Thyroid gland (tissue), 4 donors: ENCODE measurements around the gene SDC3. TPM values are rescaled to one million over a fixed set of nuclear protein-coding genes. Genes with fewer than 3 reads are reported as not detected.
"Not testable (repeated sequence)": the region's sequence is repeated elsewhere in the genome, so short reads cannot be mapped to it uniquely, and the experiment has no call there.

ENCODE experiments used
- DNase-seq, 2 donors: peaks; one replicate each; pipeline ENCODE4 v3.0.0-alpha.2; 2019
- H3K27ac ChIP-seq, 3 donors: fragments of 200-600 bp; sonication (generic); 1 replicate in 2 of 3; 2 replicates in 1 of 3; pipeline ENCODE4 v1.5.1; 2016 to 2019; ENCODE audit warnings: mild to moderate bottlenecking in 1 of 3, moderate library complexity in 1 of 3
- H3K27me3 ChIP-seq: fragments of 200-600 bp; sonication (generic); one replicate; pipeline ENCODE4 v1.5.1; 2019
- H3K36me3 ChIP-seq, 2 donors: fragments of 200-600 bp; sonication (generic); one replicate each; pipeline ENCODE4 v1.5.1; 2016 to 2019
- H3K4me1 ChIP-seq, 2 donors: fragments of 200-600 bp; sonication (generic); one replicate each; pipeline ENCODE4 v1.5.1; 2017 to 2019
- H3K4me3 ChIP-seq, 3 donors: fragments of 200-600 bp; sonication (generic); replicated peaks in 1 of 3; 1 replicate in 2 of 3; 2 replicates in 1 of 3; pipeline ENCODE4 v1.5.1; 2016; ENCODE audit warnings: mild to moderate bottlenecking in 1 of 3
- H3K9me3 ChIP-seq: fragments of 200-600 bp; sonication (generic); one replicate; pipeline ENCODE4 v1.5.1; 2017
- POLR2A ChIP-seq, 2 donors: fragments of 450-650 bp; IDR thresholded peaks; one replicate each; pipeline ENCODE4 v1.6.1; 2017; ENCODE audit warnings: antibody characterized with exemption in 2 of 2, mild to moderate bottlenecking in 2 of 2, moderate library complexity in 1 of 2
- WGBS, 2 donors: methylation state at CpG; one replicate each; pipeline ENCODE4 v1.1.5; 2017; 5-methylcytosine and 5-hydroxymethylcytosine counted together
- intact Hi-C: fragments of 100-400 bp; cut with DNase I; formaldehyde crosslinking; loops from one replicate; pipeline ENCODE4 v1.15.1; 2023
- total RNA-seq, 4 donors: library from RNA; depleted of rRNA; stranded (reverse); fragments of >200 nt; gene quantifications; one replicate each; pipeline ENCODE4 v1.2.3, GENCODE V29; 2016
- TF ChIP-seq, protein P1 (sequence below), 6 experiments: fragments of 200-600 bp in 3 of 6; fragments of 450-650 bp in 3 of 6; sonication (generic) in 3 of 6; IDR thresholded peaks; one replicate each; pipeline ENCODE4 v1.5.1; 2016 to 2019; ENCODE audit warnings: antibody characterized with exemption in 6 of 6, mild to moderate bottlenecking in 2 of 6, inconsistent platforms in 1 of 6, moderate library complexity in 1 of 6

The SDC3 gene
- total RNA-seq, 4 donors from 2014 or later, result 13.2 to 19.5 (median 15.9) TPM

DNA sequence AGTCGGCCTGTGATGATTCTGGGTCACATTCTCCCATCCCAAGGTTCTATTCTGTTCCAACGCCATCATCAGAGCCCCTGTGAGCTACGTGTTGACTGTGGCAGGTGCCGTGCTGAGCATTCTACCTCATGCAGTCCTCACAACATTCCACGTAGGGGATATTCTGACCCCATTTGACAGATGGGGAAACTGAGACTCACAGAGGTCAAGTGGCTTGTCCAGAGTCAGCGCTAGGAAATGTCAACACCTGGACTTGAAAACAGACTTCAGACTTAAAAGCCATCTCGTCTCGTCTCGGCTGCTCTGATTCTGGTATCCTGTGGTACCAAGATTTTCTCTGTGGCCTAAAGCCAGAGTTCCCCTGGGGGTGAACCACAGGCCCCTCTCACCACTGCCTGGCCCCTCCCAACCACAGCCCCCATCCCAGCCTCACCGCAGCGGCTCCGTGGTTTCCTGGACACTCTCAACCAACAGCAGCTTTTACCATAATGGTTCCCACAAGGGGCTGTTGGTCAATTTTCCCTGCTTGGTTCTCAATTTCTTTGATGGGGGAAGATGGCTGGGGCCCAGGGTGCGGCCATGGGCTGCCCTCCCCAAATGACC, 39.6 kb downstream of the SDC3 start:
- Histone ChIP-seq H3K4me3 (no peak overlapping the region), H3K36me3 (peaks cover 13 to 15% of the 10 kb centered on the region in 2 donors), H3K9me3 (no peaks in the 10 kb centered on the region), H3K27me3 (no peaks in the 10 kb centered on the region), H3K27ac (no peak overlapping the region), H3K4me1 (no peaks in the 10 kb centered on the region)
- 89% methylated on average over 13 of the region's 13 CpGs for WGBS, 2 donors
- intact Hi-C loops, result no loop called here
- no peak for TF ChIP-seq POLR2A (IDR thresholded peaks at IDR 0.05)
- TF ChIP-seq, protein P1, sequence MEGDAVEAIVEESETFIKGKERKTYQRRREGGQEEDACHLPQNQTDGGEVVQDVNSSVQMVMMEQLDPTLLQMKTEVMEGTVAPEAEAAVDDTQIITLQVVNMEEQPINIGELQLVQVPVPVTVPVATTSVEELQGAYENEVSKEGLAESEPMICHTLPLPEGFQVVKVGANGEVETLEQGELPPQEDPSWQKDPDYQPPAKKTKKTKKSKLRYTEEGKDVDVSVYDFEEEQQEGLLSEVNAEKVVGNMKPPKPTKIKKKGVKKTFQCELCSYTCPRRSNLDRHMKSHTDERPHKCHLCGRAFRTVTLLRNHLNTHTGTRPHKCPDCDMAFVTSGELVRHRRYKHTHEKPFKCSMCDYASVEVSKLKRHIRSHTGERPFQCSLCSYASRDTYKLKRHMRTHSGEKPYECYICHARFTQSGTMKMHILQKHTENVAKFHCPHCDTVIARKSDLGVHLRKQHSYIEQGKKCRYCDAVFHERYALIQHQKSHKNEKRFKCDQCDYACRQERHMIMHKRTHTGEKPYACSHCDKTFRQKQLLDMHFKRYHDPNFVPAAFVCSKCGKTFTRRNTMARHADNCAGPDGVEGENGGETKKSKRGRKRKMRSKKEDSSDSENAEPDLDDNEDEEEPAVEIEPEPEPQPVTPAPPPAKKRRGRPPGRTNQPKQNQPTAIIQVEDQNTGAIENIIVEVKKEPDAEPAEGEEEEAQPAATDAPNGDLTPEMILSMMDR (IDR thresholded peaks at IDR 0.05), result no peak
- no peak for DNase-seq

DNA sequence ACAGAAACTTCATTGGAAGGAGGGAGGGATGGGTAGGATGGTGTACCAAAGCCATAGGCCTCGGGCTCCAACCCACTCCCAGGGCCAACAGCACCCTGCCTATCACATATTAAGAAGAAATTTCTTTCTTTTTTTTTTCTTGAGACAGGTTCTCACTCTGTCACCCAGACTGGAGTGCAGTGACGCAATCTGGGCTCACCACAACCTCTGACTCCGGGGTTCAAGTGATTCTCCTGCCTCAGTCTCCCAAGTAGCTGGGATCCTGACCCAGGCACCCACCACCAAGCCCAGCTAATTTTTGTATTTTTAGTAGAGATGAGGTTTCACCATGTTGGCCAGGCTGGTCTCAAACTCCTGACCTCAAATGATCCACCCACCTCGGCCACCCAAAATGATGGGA, 40.5 kb downstream of the SDC3 start:
- H3K27me3 ChIP-seq, H3K27ac ChIP-seq, H3K4me1 ChIP-seq, DNase-seq, intact Hi-C loops, H3K9me3 ChIP-seq, H3K4me3 ChIP-seq: not testable (repeated sequence)
- WGBS, 2 donors, result 90 to 98% methylated on average over 4 of the region's 4 CpGs
- peaks cover 4 to 12% of the 10 kb centered on the region in 2 donors for H3K36me3 ChIP-seq

DNA sequence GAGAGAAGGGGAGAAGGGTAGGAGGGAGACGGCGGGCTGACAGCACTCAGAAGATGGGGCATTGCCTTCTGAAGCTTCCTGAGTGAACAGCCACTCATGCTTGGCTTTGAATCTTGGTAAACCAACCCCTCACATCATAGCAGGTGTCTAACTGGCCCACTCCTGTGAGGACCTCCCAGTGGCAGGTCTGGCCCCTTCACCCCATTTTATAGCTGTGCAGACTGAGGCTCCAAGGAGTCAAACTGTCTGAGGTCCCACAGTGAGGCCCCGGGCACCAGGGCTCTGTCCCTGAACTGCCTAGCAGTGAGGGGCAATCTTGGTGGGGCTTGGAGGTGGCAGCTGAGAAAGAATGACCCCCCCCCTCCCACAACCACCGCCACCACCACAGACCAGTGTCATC, 41.0 kb downstream of the SDC3 start:
- no peak overlapping the region for H3K4me3 ChIP-seq
- no peaks in the 10 kb centered on the region for H3K9me3 ChIP-seq
- 89 to 95% methylated on average over 2 to 4 of the region's 4 CpGs for WGBS, 2 donors
- no peaks in the 10 kb centered on the region for H3K4me1 ChIP-seq
- no peak overlapping the region for H3K27ac ChIP-seq
- no peak for DNase-seq
- H3K36me3 ChIP-seq, result peaks cover 0 to 7% of the 10 kb centered on the region in 2 donors
- H3K27me3 ChIP-seq, result no peaks in the 10 kb centered on the region
- intact Hi-C loops, result no loop called here
- TF ChIP-seq, protein P1 (IDR thresholded peaks at IDR 0.05), result no peak
- no peak for TF ChIP-seq POLR2A (IDR thresholded peaks at IDR 0.05)

DNA sequence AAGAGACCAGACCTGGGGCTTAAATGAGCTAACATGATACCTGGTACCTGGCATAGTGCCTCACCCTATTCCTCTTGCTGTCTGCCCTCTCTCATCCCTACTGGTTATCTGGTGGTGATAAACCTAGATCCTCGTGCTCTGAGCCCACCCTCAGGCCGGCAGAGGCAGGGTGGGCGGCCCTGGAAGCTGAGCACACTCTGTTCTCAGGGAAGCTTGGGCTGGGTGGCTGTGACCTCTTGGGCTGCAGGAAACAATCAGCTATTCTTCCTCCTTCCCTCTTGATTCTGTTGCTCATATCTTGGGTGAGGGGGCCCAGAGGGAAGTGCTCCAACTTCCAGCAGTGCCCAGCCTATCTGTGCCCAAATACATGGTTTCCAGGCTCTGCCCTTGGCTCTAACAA, 42.0 kb downstream of the SDC3 start:
- no peaks in the 10 kb centered on the region for H3K27me3 ChIP-seq
- intact Hi-C loops, result no loop called here
- 83 to 85% methylated on average over 3 of the region's 3 CpGs for WGBS, 2 donors
- no peak overlapping the region for H3K4me3 ChIP-seq
- no peak for DNase-seq
- H3K9me3 ChIP-seq, result no peaks in the 10 kb centered on the region
- no peaks in the 10 kb centered on the region for H3K36me3 ChIP-seq
- H3K27ac ChIP-seq, result no peak overlapping the region
- no peaks in the 10 kb centered on the region for H3K4me1 ChIP-seq
- TF ChIP-seq, protein P1 (IDR thresholded peaks at IDR 0.05), result no peak
- TF ChIP-seq POLR2A (IDR thresholded peaks at IDR 0.05), result no peak

DNA sequence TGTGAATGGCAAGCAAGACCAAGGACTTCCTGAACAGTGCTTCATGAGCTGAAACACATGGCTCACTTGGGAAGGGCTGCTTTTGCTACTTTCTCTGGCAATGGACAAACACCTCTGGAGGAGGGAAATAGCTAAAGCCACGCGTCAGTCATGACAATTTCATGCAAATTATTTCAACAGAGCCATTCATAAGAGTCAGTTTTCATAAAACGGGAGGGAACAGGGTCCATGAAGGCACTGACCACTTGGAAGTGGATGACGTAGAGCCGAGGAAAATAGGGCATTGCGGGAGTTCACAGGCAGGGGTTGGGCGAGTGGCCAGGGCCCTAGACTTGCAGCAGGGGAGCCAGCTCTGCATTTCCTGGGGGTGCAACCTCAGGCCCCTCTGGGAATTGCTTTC, 43.9 kb downstream of the SDC3 start:
- Histone ChIP-seq H3K4me1 (no peaks in the 10 kb centered on the region), H3K4me3 (no peak overlapping the region), H3K27me3 (no peaks in the 10 kb centered on the region), H3K9me3 (no peaks in the 10 kb centered on the region), H3K27ac (no peak overlapping the region), H3K36me3 (no peaks in the 10 kb centered on the region)
- intact Hi-C loops, result no loop called here
- no peak for TF ChIP-seq POLR2A (IDR thresholded peaks at IDR 0.05)
- TF ChIP-seq, protein P1 (IDR thresholded peaks at IDR 0.05), result no peak
- no peak for DNase-seq
- 80 to 83% methylated on average over 7 of the region's 7 CpGs for WGBS, 2 donors
